Right ventricle myocardium inferior (tissue), 1 donor: Measurements from ENCODE around the gene TAOK2. TPM values are rescaled to one million over a fixed set of nuclear protein-coding genes. Genes with fewer than 3 reads are reported as not detected.

ENCODE experiments used
- ATAC-seq: fragments of 200-7000 bp; cut with Tn5 transposase; one replicate; pipeline ENCODE4 v1.9.1; 2020; ENCODE audit warnings: mild to moderate bottlenecking, moderate library complexity
- DNase-seq: peaks from one replicate; pipeline ENCODE4 v3.0.0; 2021; ENCODE audit errors: missing footprints
- intact Hi-C: fragments of 100-400 bp; cut with DNase I; formaldehyde crosslinking; loops from one replicate; pipeline ENCODE4 v1.11.0; 2022
- total RNA-seq: library from RNA; stranded (reverse); fragmentation: NEBNext Ultra II Directional; extraction: Animal tissue kit (Norgen Biotek cat#: 25700); gene quantifications from one replicate; pipeline ENCODE4 v1.2.1, GENCODE V29; 2021
- donor health status: DM: no; HTN: yes; CAD: no; lungs with severe emphysema.

Gene TAOK2
- total RNA-seq, 1 donor from 2014 or later: 32.7 TPM

GRCh38 chr16:29995911-29996765 is 22.5 kb downstream of the TAOK2 start, which contains the start of gene INO80E:
Gene INO80E, plus strand, starts transcription at chr16:29996241. Its CDS starts 70 bp downstream, at chr16:29996311.
- intact Hi-C loops: loop anchor here (1.0 to 5.0 kb wide), 3 partner anchors 19 to 1054 kb away; partner anchors contain the start of gene TMEM219
- peak; percentile 99 for DNase-seq
- peak; percentile 99 for ATAC-seq

GRCh38 chr16:29996766-29997250 is 23.1 kb downstream of the TAOK2 start:
- intact Hi-C loops: loop anchor here (1.0 to 5.0 kb wide), 2 partner anchors 35 to 1055 kb away; partner anchors contain the start of gene TMEM219
- ATAC-seq (no peak), DNase-seq (no peak)

- intact Hi-C loops: loop anchor here (5.0 to 10.0 kb wide), 2 partner anchors 135 to 1057 kb away; partner anchors contain the start of gene CDIPT
- no peak for DNase-seq
- ATAC-seq: no peak
These were observed 25.9 kb downstream of the TAOK2 start for GRCh38 chr16:29999605-30000004.

GRCh38 chr16:30000735-30001631 is 27.3 kb downstream of the TAOK2 start:
- no peak for ATAC-seq
- intact Hi-C loops: loop anchor here (10.0 kb wide), 1 partner anchor 136 kb away; the partner anchor contains the start of gene CDIPT
- DNase-seq: peak; percentile 58

GRCh38 chr16:30002614-30003346 is 29.1 kb downstream of the TAOK2 start:
- DNase-seq: peak; percentile 67
- intact Hi-C loops: loop anchor here (10.0 kb wide), 1 partner anchor 138 kb away; the partner anchor contains the start of gene CDIPT
- no peak for ATAC-seq

- no peak for ATAC-seq
- DNase-seq: peak; percentile 27
- intact Hi-C loops: loop anchor here (10.0 kb wide), 1 partner anchor 139 kb away; the partner anchor contains the start of gene CDIPT
These were observed 30.2 kb downstream of the TAOK2 start for GRCh38 chr16:30003670-30004423.

- peak; percentile 51 for DNase-seq
- intact Hi-C loops: loop anchor here (10.0 kb wide), 1 partner anchor 140 kb away; the partner anchor contains the start of gene CDIPT
These were observed 30.7 kb downstream of the TAOK2 start for GRCh38 chr16:30004424-30004776.

GRCh38 chr16:30004811-30005242 is 31.2 kb downstream of the TAOK2 start:
- intact Hi-C loops: loop anchor here (10.0 kb wide), 1 partner anchor 140 kb away; the partner anchor contains the start of gene CDIPT
- ATAC-seq (no peak), DNase-seq (peak; percentile 26)

More at GRCh38 chr16:30004424-30004776, 30.7 kb downstream of the TAOK2 start:
- no peak for ATAC-seq

GRCh38 chr16:30005341-30006094 is 31.9 kb downstream of the TAOK2 start:
- intact Hi-C loops: loop anchor here (10.0 kb wide), 1 partner anchor 141 kb away; the partner anchor contains the start of gene CDIPT
- DNase-seq (peak; percentile 53), ATAC-seq (peak; percentile 35)

GRCh38 chr16:30006095-30006473 is 32.4 kb downstream of the TAOK2 start:
- DNase-seq: peak; percentile 55
- intact Hi-C loops: loop anchor here (10.0 kb wide), 1 partner anchor 141 kb away; the partner anchor contains the start of gene CDIPT
- peak; percentile 9 for ATAC-seq

GRCh38 chr16:30006659-30007377 is 33.1 kb downstream of the TAOK2 start:
- ATAC-seq (no peak), DNase-seq (peak; percentile 69)
- intact Hi-C loops: loop anchor here (10.0 kb wide), 1 partner anchor 142 kb away; the partner anchor contains the start of gene CDIPT

- intact Hi-C loops: loop anchor here (10.0 kb wide), 1 partner anchor 143 kb away; the partner anchor contains the start of gene CDIPT
- no peak for ATAC-seq
- DNase-seq: peak; percentile 59
These were observed 33.8 kb downstream of the TAOK2 start for GRCh38 chr16:30007378-30007895.

- ATAC-seq (no peak), DNase-seq (no peak)
- intact Hi-C loops: loop anchor here (10.0 kb wide), 1 partner anchor 144 kb away; the partner anchor contains the start of gene CDIPT
These were observed 35.6 kb downstream of the TAOK2 start for GRCh38 chr16:30009085-30009862.

GRCh38 chr16:30009990-30010843 is 36.5 kb downstream of the TAOK2 start:
- DNase-seq (peak; percentile 58), ATAC-seq (no peak)
- intact Hi-C loops: loop anchor here (10.0 kb wide), 1 partner anchor 145 kb away; the partner anchor contains the start of gene CDIPT
